NCI-H1694 (cell line): ENCODE results near the gene TBC1D10B.

Experiments used
- DNase-seq: peaks from one replicate; lab custom pipeline; 2025; lab: John Stamatoyannopoulos, UW

The TBC1D10B gene

GRCh38 chr16:30374538-30374937, 4.2 kb upstream of the TBC1D10B start, which contains the start of gene MYL11:
MYL11 (plus strand) TSS chr16:30374802; CDS start chr16:30374858, 56 bp downstream.
- DNase-seq = no peak

GRCh38 chr16:30372725-30373124, 2.4 kb upstream of the TBC1D10B start:
- no peak for DNase-seq

GRCh38 chr16:30372038-30372712, 1.9 kb upstream of the TBC1D10B start:
- DNase-seq = no peak

GRCh38 chr16:30371248-30371816, 1.0 kb upstream of the TBC1D10B start:
- DNase-seq = no peak

GRCh38 chr16:30369938-30370455, 297 bp downstream of the TBC1D10B start:
- DNase-seq = no peak

GRCh38 chr16:30369091-30369937, 980 bp downstream of the TBC1D10B start:
- DNase-seq = no peak

- no peak for DNase-seq
These were observed 1.6 kb downstream of the TBC1D10B start for GRCh38 chr16:30368792-30369090.

- no peak for DNase-seq
These were observed 2.0 kb downstream of the TBC1D10B start for GRCh38 chr16:30368122-30368791.

GRCh38 chr16:30367349-30368009, 2.8 kb downstream of the TBC1D10B start:
- no peak for DNase-seq

GRCh38 chr16:30366511-30366910, 3.8 kb downstream of the TBC1D10B start:
- no peak for DNase-seq

- DNase-seq = no peak
These were observed 5.1 kb downstream of the TBC1D10B start for GRCh38 chr16:30365200-30365599.

- no peak for DNase-seq
These were observed 9.1 kb downstream of the TBC1D10B start for GRCh38 chr16:30361180-30361579.

GRCh38 chr16:30359871-30360170, 10.5 kb downstream of the TBC1D10B start:
- no peak for DNase-seq

- no peak for DNase-seq
These were observed 11.1 kb downstream of the TBC1D10B start for GRCh38 chr16:30358990-30359870.

- DNase-seq = no peak
These were observed 11.7 kb downstream of the TBC1D10B start for GRCh38 chr16:30358577-30358936.

GRCh38 chr16:30357715-30358576, 12.3 kb downstream of the TBC1D10B start:
- DNase-seq = no peak

- DNase-seq = no peak
These were observed 13.1 kb downstream of the TBC1D10B start for GRCh38 chr16:30357085-30357714.

GRCh38 chr16:30356401-30357084, 13.8 kb downstream of the TBC1D10B start:
- no peak for DNase-seq

GRCh38 chr16:30355954-30356308, 14.4 kb downstream of the TBC1D10B start:
- DNase-seq = no peak
